GM12878 (cell line): ENCODE data around the gene PFN4. TPM values are rescaled to one million over a fixed set of nuclear protein-coding genes. Genes with fewer than 3 reads are reported as not detected.

ENCODE experiments used
- ATAC-seq: fragments of 200-7000 bp; cut with Tn5 transposase; 3 replicates; pipeline ENCODE4 v1.9.1; 2020; ENCODE audit warnings: mild to moderate bottlenecking, moderate library complexity
- BruUV-seq: library from RNA; stranded (reverse); fragments of 400-500 nt; replicated peaks from 2 replicates; lab custom pipeline; 2021; lab: Mats Ljungman, UMichigan
- CTCF ChIA-PET: fragments of 300-600 bp; sonication (Branson Sonifier 250); formaldehyde crosslinking; extraction: SDS; loops from one replicate; lab custom pipeline; 2021; ENCODE audit warnings: inconsistent platforms; lab: Yijun Ruan, JAX
- POLR2A ChIA-PET: fragments of 350-600 bp; formaldehyde crosslinking; extraction: SDS; loops from one replicate; lab custom pipeline; 2021; ENCODE audit warnings: inconsistent platforms; lab: Charles Lee
- RAD21 ChIA-PET: fragments of 300-600 bp; sonication (Branson Sonifier 250); formaldehyde crosslinking; loops from one replicate; lab custom pipeline; 2023; ENCODE audit warnings: antibody characterized with exemption; ENCODE audit not compliant: unreplicated experiment; lab: Charles Lee
- SMC1A ChIA-PET: fragments of 300-600 bp; sonication (Branson Sonifier 250); formaldehyde crosslinking; loops from one replicate; lab custom pipeline; 2023; ENCODE audit not compliant: unreplicated experiment, uncharacterized antibody; lab: Charles Lee
- DNase-seq: peaks from one replicate; pipeline ENCODE4 v3.0.0-alpha.2; 2011; ENCODE audit warnings: low read depth, low spot score
- FAIRE-seq: peaks from 3 replicates; lab custom pipeline; 2011; peaks lifted over from hg19 to GRCh38; lab: Jason Lieb, UNC
- H2AFZ ChIP-seq: 2 replicates; pipeline ENCODE4 v1.6.0; 2011; ENCODE audit warnings: low read depth, low read length, control low read depth; ENCODE audit not compliant: control insufficient read depth
- H3K27ac ChIP-seq: 2 replicates; pipeline ENCODE4 v1.5.1; 2011; ENCODE audit warnings: control low read depth; ENCODE audit not compliant: control insufficient read depth, insufficient read depth
- H3K27me3 ChIP-seq, 2 experiments: replicated peaks in 1 of 2; 2 replicates each; pipeline versions ENCODE4 v1.6.0 to v1.6.1; 2011; ENCODE audit warnings: low read length in 1 of 2; ENCODE audit not compliant: control insufficient read depth in 2 of 2, insufficient read depth in 2 of 2
- H3K36me3 ChIP-seq, 2 experiments: 2 replicates each; pipeline ENCODE4 v1.5.1; 2011; ENCODE audit warnings: low read length in 1 of 2; ENCODE audit not compliant: control insufficient read depth in 2 of 2, insufficient read depth in 2 of 2
- H3K4me1 ChIP-seq: 2 replicates; pipeline ENCODE4 v1.6.1; 2011; ENCODE audit warnings: mild to moderate bottlenecking, low read length, moderate library complexity, mixed read lengths; ENCODE audit not compliant: control insufficient read depth, insufficient read depth
- H3K4me2 ChIP-seq: 2 replicates; pipeline ENCODE4 v1.6.0; 2011; ENCODE audit warnings: control low read depth; ENCODE audit not compliant: control insufficient read depth, insufficient read depth
- H3K4me3 ChIP-seq: fragments of 200-600 bp; sonication (generic); 2 replicates; pipeline ENCODE4 v1.5.1; 2016
- H3K79me2 ChIP-seq: 2 replicates; pipeline ENCODE4 v1.6.0; 2011; ENCODE audit warnings: low read length; ENCODE audit not compliant: control insufficient read depth, insufficient read depth
- H3K9ac ChIP-seq: 2 replicates; pipeline ENCODE4 v1.8.0; 2011; ENCODE audit warnings: low read length, control low read depth, mixed read lengths; ENCODE audit not compliant: control insufficient read depth, insufficient read depth
- H3K9me3 ChIP-seq: replicated peaks from 3 replicates; pipeline ENCODE4 v1.5.1; 2011; ENCODE audit warnings: mild to moderate bottlenecking, low read length; ENCODE audit not compliant: control insufficient read depth, insufficient read depth
- H4K20me1 ChIP-seq: 2 replicates; pipeline ENCODE4 v1.6.0; 2011; ENCODE audit not compliant: control insufficient read depth, insufficient read depth
- ATF7 ChIP-seq: fragments of 450-650 bp; IDR thresholded peaks from 2 replicates; pipeline ENCODE4 v1.6.1; 2016; ENCODE audit warnings: low read depth, mild to moderate bottlenecking
- BCL11A ChIP-seq: IDR thresholded peaks from 2 replicates; pipeline ENCODE4 v1.6.1; 2011; ENCODE audit warnings: low read depth, low read length
- FOXK2 ChIP-seq: fragments of 450-650 bp; IDR thresholded peaks from 2 replicates; pipeline ENCODE4 v1.6.1; 2017; ENCODE audit warnings: mild to moderate bottlenecking, moderate library complexity
- FOXM1 ChIP-seq: IDR thresholded peaks from 2 replicates; pipeline ENCODE4 v1.6.1; 2012; ENCODE audit warnings: low read depth, mild to moderate bottlenecking, inconsistent platforms, low read length, moderate library complexity
- MEF2B ChIP-seq: fragments of 450-650 bp; IDR thresholded peaks from 2 replicates; pipeline ENCODE4 v1.6.1; 2018; ENCODE audit warnings: mild to moderate bottlenecking, moderate library complexity; ENCODE audit not compliant: partially characterized antibody, poor library complexity, severe bottlenecking
- MLLT1 ChIP-seq: fragments of 450-650 bp; IDR thresholded peaks from 2 replicates; pipeline ENCODE4 v1.6.1; 2016; ENCODE audit warnings: mild to moderate bottlenecking
- NKRF ChIP-seq: fragments of 450-650 bp; conservative IDR thresholded peaks from 2 replicates; pipeline ENCODE4 v1.6.1; 2017; ENCODE audit warnings: mild to moderate bottlenecking, moderate library complexity
- POLR2A ChIP-seq: IDR thresholded peaks from 2 replicates; pipeline ENCODE4 v1.6.1; 2011; ENCODE audit warnings: low read depth, mild to moderate bottlenecking, low read length
- POLR2AphosphoS5 ChIP-seq: IDR thresholded peaks from 2 replicates; pipeline ENCODE4 v1.6.1; 2011; ENCODE audit warnings: mild to moderate bottlenecking, low read length, inconsistent platforms
- SIN3A ChIP-seq: IDR thresholded peaks from 2 replicates; pipeline ENCODE4 v1.6.1; 2012; ENCODE audit warnings: low read depth, low read length, improper control_type of control experiment
- SMC3 ChIP-seq: IDR thresholded peaks from 2 replicates; pipeline ENCODE4 v1.6.1; 2011; ENCODE audit warnings: low read length, improper control_type of control experiment, borderline replicate concordance
- TAF1 ChIP-seq: IDR thresholded peaks from 2 replicates; pipeline ENCODE4 v1.6.1; 2011; ENCODE audit warnings: mild to moderate bottlenecking, low read depth, low read length, borderline replicate concordance
- TCF12 ChIP-seq: IDR thresholded peaks from 2 replicates; pipeline ENCODE4 v1.6.1; 2011; ENCODE audit warnings: low read depth, mild to moderate bottlenecking, low read length
- YY1 ChIP-seq: IDR thresholded peaks from 2 replicates; pipeline ENCODE4 v1.6.1; 2011; ENCODE audit warnings: low read depth, mild to moderate bottlenecking, low read length
- ZNF207 ChIP-seq: fragments of 450-650 bp; IDR thresholded peaks from 2 replicates; pipeline ENCODE4 v1.6.1; 2014; ENCODE audit warnings: antibody characterized with exemption, mild to moderate bottlenecking, borderline replicate concordance
- WGBS: methylation state at CpG from one replicate; pipeline ENCODE4 v1.1.6; 2016; ENCODE audit warnings: low lambda C conversion rate; ENCODE audit not compliant: insufficient replicate concordance, insufficient coverage; ENCODE audit errors: missing lambda C conversion rate; 5-methylcytosine and 5-hydroxymethylcytosine counted together
- in situ Hi-C: fragments of 300-500 bp; cut with MboI; formaldehyde crosslinking; loops from 9 replicates; pipeline ENCODE4 v1.14.3; 2018; ENCODE audit warnings: mixed read lengths
- intact Hi-C: fragments of 100-400 bp; cut with micrococcal nuclease; formaldehyde crosslinking; loops from one replicate; pipeline ENCODE4 v1.14.2; 2022; ENCODE audit not compliant: unreplicated experiment
- polyA plus RNA-seq, 11 experiments: library from polyadenylated mRNA; depleted of rRNA in 4 of 11; unstranded in 6 of 11; stranded (reverse) in 5 of 11; fragments of >200 nt; fragmentation: Nextera tagmentation in 4 of 11; fragmentation: Illumina TruSeq in 1 of 11; extraction: Ambion mirVana in 4 of 11; extraction: Trizol in 1 of 11; gene quantifications; 1 replicate in 1 of 11; 2 replicates in 10 of 11; pipeline versions ENCODE4 v1.2.1 to v1.2.3, GENCODE V29; 2011 to 2016; ENCODE audit warnings: inconsistent platforms in 2 of 11, missing spikeins in 2 of 11, low read depth in 1 of 11
- total RNA-seq, 4 experiments: library from RNA; depleted of rRNA in 3 of 4; stranded (reverse); fragments of >200 nt in 3 of 4; fragmentation: Illumina TruSeq in 1 of 4; extraction: Trizol in 1 of 4; gene quantifications; 2 replicates each; pipeline versions ENCODE4 v1.2.1 to v1.2.3, GENCODE V29; 2013 to 2021
- TF ChIP-seq, protein P1 (sequence below): IDR thresholded peaks from 2 replicates; pipeline ENCODE4 v1.6.1; 2012; ENCODE audit warnings: low read depth, low read length, improper control_type of control experiment
- TF ChIP-seq, protein P2 (sequence below): fragments of 450-650 bp; IDR thresholded peaks from 2 replicates; pipeline ENCODE4 v1.6.1; 2017; ENCODE audit warnings: mild to moderate bottlenecking, low read depth, inconsistent platforms; ENCODE audit not compliant: poor library complexity, severe bottlenecking

The PFN4 gene
- total and polyA plus RNA-seq, 10 of the 15 experiments (the other 5 are each of a cell fraction or from before 2014, with no cell fraction given): 0.12 to 2.1 (median 1.0) TPM

DNA sequence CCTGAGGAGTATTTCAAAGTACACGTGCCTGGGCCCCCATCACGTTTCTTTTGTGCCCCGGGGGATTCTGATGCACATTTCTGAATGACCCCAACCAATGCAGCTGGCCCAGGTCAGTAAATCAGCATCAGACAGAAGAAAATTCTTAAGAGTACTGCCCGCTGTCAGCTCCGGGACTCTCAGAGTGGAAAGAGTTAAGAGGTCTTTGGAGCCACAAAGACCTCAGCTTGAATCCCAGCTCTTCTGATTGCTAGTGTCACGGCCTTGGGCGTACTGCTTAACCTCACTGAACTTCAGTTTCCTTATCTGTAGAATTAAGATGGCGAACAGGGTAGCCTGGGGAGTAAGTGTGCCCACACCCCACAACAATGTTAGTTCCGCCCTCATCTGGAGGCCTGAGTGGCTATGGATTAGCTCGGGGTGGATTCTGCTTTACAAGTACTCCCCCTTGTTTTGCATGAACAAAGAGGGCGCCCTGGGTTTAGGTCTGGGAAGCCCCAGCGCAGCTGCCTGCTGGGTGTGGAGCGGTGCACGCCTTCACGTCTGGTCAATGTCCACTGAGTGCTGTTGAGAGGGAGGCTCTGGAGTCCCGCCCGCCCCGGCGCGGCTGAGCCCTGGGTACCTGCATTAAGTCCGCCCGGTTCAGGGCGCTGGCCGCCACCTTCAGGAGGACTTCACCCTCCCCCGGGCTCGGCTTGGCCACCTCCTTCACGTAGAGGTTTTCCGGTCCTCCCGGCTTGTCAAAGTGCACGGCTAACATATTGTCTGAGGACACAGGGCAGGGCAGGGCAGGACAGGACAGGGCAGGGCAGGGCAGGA lies 39.4 kb downstream of the PFN4 start:
- peak overlapping the region; percentile 89 for H3K9ac ChIP-seq
- peaks cover 12% of the 10 kb centered on the region for H3K4me1 ChIP-seq
- peak; percentile 89 for ATAC-seq
- no peaks in the 10 kb centered on the region; a peak in 2 of 4 replicates for H3K36me3 ChIP-seq
- intact Hi-C loops (loop anchor here (1.0 to 5.0 kb wide), 7 partner anchors 40 to 299 kb away; partner anchors contain the start of genes ATAD2B, FAM228B and PFN4), in situ Hi-C loops (no loop called here)
- H3K9me3 ChIP-seq: no peaks in the 10 kb centered on the region
- peak; percentile 79 for DNase-seq
- no peaks in the 10 kb centered on the region for H4K20me1 ChIP-seq
- H3K4me3 ChIP-seq: peak overlapping the region; percentile 70
- peak; percentile 73 for FAIRE-seq
- CTCF ChIA-PET: interaction anchor here (0.6 to 5.2 kb wide), 51 partner anchors 7 to 1181 kb away, joined by 3 to 105 read pairs (median 4); partner anchors contain the start of genes ATAD2B, FAM228B, FKBP1B and SF3B6
- no peaks in the 10 kb centered on the region for H3K27me3 ChIP-seq
- 8% methylated on average over 30 of the region's 30 CpGs for WGBS
- peak overlapping the region; percentile 95 for H3K4me2 ChIP-seq
- H3K27ac ChIP-seq: peak overlapping the region; percentile 87
- H3K79me2 ChIP-seq: no peaks in the 10 kb centered on the region
- no TSS peak for BruUV-seq
- RAD21 ChIA-PET: interaction anchor here (0.6 to 3.8 kb wide), 29 partner anchors 7 to 322 kb away, joined by 3 to 98 read pairs (median 4); partner anchors contain the start of genes ATAD2B, FAM228B, SF3B6 and UBXN2A
- SMC1A ChIA-PET: interaction anchor here (0.5 to 3.4 kb wide), 19 partner anchors 11 to 432 kb away, joined by 3 to 44 read pairs (median 4); partner anchors contain the start of genes ATAD2B, FAM228B, PFN4 and WDCP
- POLR2A ChIA-PET: interaction anchor here (0.5 to 3.3 kb wide), 12 partner anchors 7 to 259 kb away, joined by 3 to 25 read pairs (median 4); partner anchors contain the start of genes ATAD2B, FAM228B, PFN4 and SF3B6
- peak overlapping the region; percentile 98 for H2AFZ ChIP-seq
- TF ChIP-seq FOXK2: peak; percentile 39; the same call in 1 of the 2 replicates
- peak; percentile 57 for TF ChIP-seq TCF12
- peak; percentile 62; the same call in 1 of the 2 replicates for TF ChIP-seq TAF1
- TF ChIP-seq ATF7: 0 out of 2 replicates have a peak, but pooled peaks have one; percentile 18
- peak; percentile 91 for TF ChIP-seq POLR2A
- TF ChIP-seq NKRF: peak; percentile 90
- TF ChIP-seq SIN3A: peak; percentile 76
- TF ChIP-seq, protein P1, sequence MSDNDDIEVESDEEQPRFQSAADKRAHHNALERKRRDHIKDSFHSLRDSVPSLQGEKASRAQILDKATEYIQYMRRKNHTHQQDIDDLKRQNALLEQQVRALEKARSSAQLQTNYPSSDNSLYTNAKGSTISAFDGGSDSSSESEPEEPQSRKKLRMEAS: peak; percentile 58
- TF ChIP-seq MEF2B: no peak
- peak; percentile 91 for TF ChIP-seq YY1
- TF ChIP-seq MLLT1: peak; percentile 83
- TF ChIP-seq ZNF207: 0 out of 2 replicates have a peak, but pooled peaks have one; percentile 59
- TF ChIP-seq, protein P2, sequence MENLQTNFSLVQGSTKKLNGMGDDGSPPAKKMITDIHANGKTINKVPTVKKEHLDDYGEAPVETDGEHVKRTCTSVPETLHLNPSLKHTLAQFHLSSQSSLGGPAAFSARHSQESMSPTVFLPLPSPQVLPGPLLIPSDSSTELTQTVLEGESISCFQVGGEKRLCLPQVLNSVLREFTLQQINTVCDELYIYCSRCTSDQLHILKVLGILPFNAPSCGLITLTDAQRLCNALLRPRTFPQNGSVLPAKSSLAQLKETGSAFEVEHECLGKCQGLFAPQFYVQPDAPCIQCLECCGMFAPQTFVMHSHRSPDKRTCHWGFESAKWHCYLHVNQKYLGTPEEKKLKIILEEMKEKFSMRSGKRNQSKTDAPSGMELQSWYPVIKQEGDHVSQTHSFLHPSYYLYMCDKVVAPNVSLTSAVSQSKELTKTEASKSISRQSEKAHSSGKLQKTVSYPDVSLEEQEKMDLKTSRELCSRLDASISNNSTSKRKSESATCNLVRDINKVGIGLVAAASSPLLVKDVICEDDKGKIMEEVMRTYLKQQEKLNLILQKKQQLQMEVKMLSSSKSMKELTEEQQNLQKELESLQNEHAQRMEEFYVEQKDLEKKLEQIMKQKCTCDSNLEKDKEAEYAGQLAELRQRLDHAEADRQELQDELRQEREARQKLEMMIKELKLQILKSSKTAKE: no peak
- peak; percentile 74 for TF ChIP-seq POLR2AphosphoS5
- TF ChIP-seq SMC3: no peak
- 0 out of 2 replicates have a peak, but pooled peaks have one; percentile 22 for TF ChIP-seq FOXM1
- no peak for TF ChIP-seq BCL11A
